K562 (cell line): Measurements from ENCODE around the gene POLA1. TPM values are rescaled to one million over a fixed set of nuclear protein-coding genes. Genes with fewer than 3 reads are reported as not detected.

Source experiments
- BACH1 ChIP-seq: fragments of 200-800 bp; sonication (Bioruptor generic); IDR thresholded peaks from 2 replicates; pipeline ENCODE4 v1.6.1; 2016; ENCODE audit warnings: missing genetic modification characterization, missing compliant biosample characterization
- CREB5 ChIP-seq: fragments of 250-450 bp; sonication (Bioruptor Pico); IDR thresholded peaks from 2 replicates; pipeline ENCODE4 v1.5.0; 2020; ENCODE audit warnings: mild to moderate bottlenecking
- CTBP1 ChIP-seq: fragments of 450-650 bp; IDR thresholded peaks from 2 replicates; pipeline ENCODE4 v1.6.1; 2016; ENCODE audit warnings: borderline replicate concordance
- E2F5 ChIP-seq: sonication (generic); formaldehyde crosslinking; IDR thresholded peaks from 2 replicates; pipeline ENCODE4 v1.8.0; 2022; ENCODE audit warnings: mild to moderate bottlenecking, missing genetic modification reagents
- HEY1 ChIP-seq: fragments of 250-450 bp; sonication (Bioruptor Pico); IDR thresholded peaks from 2 replicates; pipeline ENCODE4 v1.5.0; 2020; ENCODE audit warnings: mild to moderate bottlenecking, moderate library complexity, borderline replicate concordance
- MGA ChIP-seq: fragments of 450-650 bp; IDR thresholded peaks from 2 replicates; pipeline ENCODE4 v1.6.1; 2016; ENCODE audit warnings: mild to moderate bottlenecking, moderate library complexity
- MYC ChIP-seq, 2 experiments: fragments of 250-450 bp in 1 of 2; sonication (Bioruptor Pico) in 1 of 2; IDR thresholded peaks; 2 replicates each; pipeline versions ENCODE4 v1.5.1 to v1.6.1; 2012 to 2021; ENCODE audit warnings: low read depth in 2 of 2, borderline replicate concordance in 1 of 2, improper control_type of control experiment in 1 of 2, low read length in 1 of 2, mild to moderate bottlenecking in 1 of 2, moderate library complexity in 1 of 2
- PATZ1 ChIP-seq: fragments of 250-450 bp; sonication (Bioruptor Pico); IDR thresholded peaks from 2 replicates; pipeline ENCODE4 v1.5.0; 2020; ENCODE audit warnings: mild to moderate bottlenecking, borderline replicate concordance
- TAF1 ChIP-seq: IDR thresholded peaks from 2 replicates; pipeline ENCODE4 v1.6.1; 2011; ENCODE audit warnings: mild to moderate bottlenecking, low read length, moderate library complexity; ENCODE audit not compliant: insufficient read depth, control insufficient read depth, severe bottlenecking; ENCODE audit errors: extremely low read depth
- TARDBP ChIP-seq: fragments of 450-650 bp; IDR thresholded peaks from 2 replicates; pipeline ENCODE4 v1.6.1; 2016
- TFAM ChIP-seq: fragments of 250-450 bp; sonication (Bioruptor Pico); conservative IDR thresholded peaks from 2 replicates; pipeline ENCODE4 v1.5.0; 2021; ENCODE audit warnings: mild to moderate bottlenecking, moderate library complexity
- XRCC4 ChIP-seq: IDR thresholded peaks from one replicate; pipeline ENCODE4 v1.6.1; 2011; ENCODE audit not compliant: insufficient read depth, insufficient read length; ENCODE audit errors: extremely low read depth
- polyA plus RNA-seq, 8 experiments: library from polyadenylated mRNA; depleted of rRNA in 4 of 8; stranded (reverse) in 5 of 8; unstranded in 3 of 8; fragments of >200 nt; fragmentation: Nextera tagmentation in 2 of 8; fragmentation: Illumina TruSeq in 1 of 8; extraction: Ambion mirVana in 2 of 8; extraction: Trizol in 1 of 8; gene quantifications; 2 replicates each; pipeline versions ENCODE4 v1.2.1 to v1.2.3, GENCODE V29; 2011 to 2014; ENCODE audit warnings: inconsistent platforms in 1 of 8, missing spikeins in 1 of 8
- total RNA-seq, 7 experiments: library from RNA; depleted of rRNA in 6 of 7; stranded (reverse); fragments of >200 nt in 6 of 7; fragmentation: Illumina TruSeq in 2 of 7; extraction: Trizol in 2 of 7; gene quantifications; 2 replicates each; pipeline versions ENCODE4 v1.2.1 to v1.2.3, GENCODE V29; 2011 to 2021; ENCODE audit warnings: low replicate concordance in 1 of 7

The POLA1 gene
- total and polyA plus RNA-seq, 9 of the 15 experiments (the other 6 are each of a cell fraction or from before 2014, with no cell fraction given), result 8.6 to 48.4 (median 27.4) TPM

GRCh38 chrX:24662352-24662751 is 31.4 kb upstream of the POLA1 start (continued):
- TF ChIP-seq MGA, result no peak
- no peak for TF ChIP-seq CREB5
- no peak for TF ChIP-seq PATZ1 (CRISPR knock-in tag)
- TF ChIP-seq BACH1 (tag), result no peak
- TF ChIP-seq E2F5 (CRISPR knock-in tag), result no peak
- TF ChIP-seq XRCC4, result no peak
- TF ChIP-seq TARDBP, result no peak
- no peak for TF ChIP-seq HEY1 (CRISPR knock-in tag)
- no peak for TF ChIP-seq TFAM (CRISPR knock-in tag)
- TF ChIP-seq CTBP1, result 0 out of 2 replicates have a peak, but pooled peaks have one; percentile 11
- TF ChIP-seq TAF1, result no peak
- TF ChIP-seq MYC (IDR thresholded peaks at IDR 0.05; ENCODE audit: low read depth, low read length), result no peak
- TF ChIP-seq MYC (CRISPR knock-in tag; IDR thresholded peaks at IDR 0.05; ENCODE audit: borderline replicate concordance, low read depth), result no peak
